Kidney (tissue), 14 donors: ENCODE results near the gene ZNF865. TPM values are rescaled to one million over a fixed set of nuclear protein-coding genes. Genes with fewer than 3 reads are reported as not detected.

Experiments
- DNase-seq, 5 donors: peaks; one replicate each; pipeline ENCODE4 v3.0.0-alpha.2; 2013 to 2020
- FAIRE-seq: peaks from 2 replicates; lab custom pipeline; 2012; peaks lifted over from hg19 to GRCh38; lab: Jason Lieb, UNC
- H3K27ac ChIP-seq, 2 donors: one replicate each; pipeline ENCODE4 v1.7.0; 2013; ENCODE audit warnings: low read depth in 2 of 2, low read length in 2 of 2, inconsistent platforms in 1 of 2
- H3K27me3 ChIP-seq: one replicate; pipeline ENCODE4 v1.7.1; 2013; ENCODE audit warnings: low read length, inconsistent platforms; ENCODE audit not compliant: control insufficient read depth, insufficient read depth
- H3K36me3 ChIP-seq, 3 donors: one replicate each; pipeline versions ENCODE4 v1.7.0 to v1.7.1; 2013; ENCODE audit warnings: low read length in 3 of 3, control low read depth in 1 of 3, inconsistent platforms in 1 of 3; ENCODE audit not compliant: insufficient read depth in 3 of 3, control insufficient read depth in 2 of 3
- H3K4me1 ChIP-seq, 3 donors: one replicate each; pipeline versions ENCODE4 v1.7.0 to v1.7.1; 2013; ENCODE audit warnings: low read length in 3 of 3, inconsistent platforms in 1 of 3, low read depth in 1 of 3; ENCODE audit not compliant: control insufficient read depth in 2 of 3, insufficient read depth in 2 of 3
- H3K4me3 ChIP-seq, 3 donors: one replicate each; pipeline versions ENCODE4 v1.7.0 to v1.8.1; 2013; ENCODE audit warnings: low read length in 3 of 3, control low read depth in 1 of 3, inconsistent platforms in 1 of 3
- H3K9ac ChIP-seq, 3 donors: one replicate each; pipeline versions ENCODE4 v1.7.0 to v1.7.1; 2013; ENCODE audit warnings: low read length in 3 of 3, control low read depth in 1 of 3, inconsistent platforms in 1 of 3
- H3K9me3 ChIP-seq, 3 donors: one replicate each; pipeline versions ENCODE4 v1.7.0 to v1.7.1; 2013; ENCODE audit warnings: low read length in 3 of 3, control low read depth in 1 of 3, inconsistent platforms in 1 of 3; ENCODE audit not compliant: control insufficient read depth in 2 of 3, insufficient read depth in 1 of 3
- CTCF ChIP-seq: IDR thresholded peaks from 3 replicates; pipeline ENCODE4 v1.5.1; 2012; ENCODE audit warnings: mild to moderate bottlenecking, moderate library complexity, borderline replicate concordance; ENCODE audit not compliant: insufficient read depth; ENCODE audit errors: extremely low read depth
- intact Hi-C: fragments of 100-400 bp; cut with DNase I; formaldehyde crosslinking; loops from one replicate; pipeline ENCODE4 v1.11.1; 2022
- polyA plus RNA-seq: library from polyadenylated mRNA; stranded (reverse); fragments of 350-450 nt; fragmentation: Illumina TruSeq; extraction: RNeasy Lipid Tissue Mini Kit (QIAGEN cat#74804); gene quantifications from one replicate; pipeline ENCODE4 v1.2.3, GENCODE V29; 2014; ENCODE audit warnings: low read depth, low replicate concordance; ENCODE audit not compliant: insufficient read depth
- total RNA-seq: library from RNA; stranded (reverse); fragmentation: NEBNext Ultra II Directional; extraction: Animal tissue kit (Norgen Biotek cat#: 25700); gene quantifications from one replicate; pipeline ENCODE4 v1.2.1, GENCODE V29; 2021
- donor health status: control.
- donor health status: control.
- donor health status: control.
- donor health status: control.
- donor health status: control.
- donor health status: DM: yes; HTN: yes; CAD: no.
- donor health status: Normal renal cell carcinoma (clear cell type).

Gene ZNF865
- total and polyA plus RNA-seq, 2 donors from 2014 or later, result 5.8 to 17.4 TPM

- peaks cover 0 to 2% (median 0%) of the 10 kb centered on the region in 3 donors for H3K36me3 ChIP-seq
- no peak for TF ChIP-seq CTCF
- DNase-seq (no peak), FAIRE-seq (no peak)
- no peak overlapping the region for H3K9ac ChIP-seq
- H3K9me3 ChIP-seq, result no peaks in the 10 kb centered on the region
- no peaks in the 10 kb centered on the region for H3K4me1 ChIP-seq
- no peaks in the 10 kb centered on the region for H3K27me3 ChIP-seq
- intact Hi-C loops, result loop anchor here (10.0 kb wide), 1 partner anchor 351 kb away; no protein-coding TSS in a partner anchor
- H3K4me3 ChIP-seq, result no peak overlapping the region
- no peak overlapping the region for H3K27ac ChIP-seq
These were observed 10.3 kb downstream of the ZNF865 start for GRCh38 chr19:55615543-55616394.

GRCh38 chr19:55616395-55616875 is 11.0 kb downstream of the ZNF865 start:
- H3K9me3 ChIP-seq, result no peaks in the 10 kb centered on the region
- no peak overlapping the region for H3K9ac ChIP-seq
- DNase-seq (no peak), FAIRE-seq (no peak)
- H3K4me1 ChIP-seq, result no peaks in the 10 kb centered on the region
- no peak for TF ChIP-seq CTCF
- H3K4me3 ChIP-seq, result no peak overlapping the region
- peaks cover 0 to 6% (median 0%) of the 10 kb centered on the region in 3 donors for H3K36me3 ChIP-seq
- H3K27me3 ChIP-seq, result no peaks in the 10 kb centered on the region
- H3K27ac ChIP-seq, result no peak overlapping the region
- intact Hi-C loops, result loop anchor here (10.0 kb wide), 1 partner anchor 352 kb away; no protein-coding TSS in a partner anchor

GRCh38 chr19:55617426-55617825 is 12.0 kb downstream of the ZNF865 start:
- Histone ChIP-seq H3K27me3 (no peaks in the 10 kb centered on the region), H3K27ac (no peak overlapping the region), H3K9ac (no peak overlapping the region), H3K4me3 (no peak overlapping the region), H3K36me3 (peaks cover 0 to 6% (median 0%) of the 10 kb centered on the region in 3 donors), H3K4me1 (no peaks in the 10 kb centered on the region), H3K9me3 (no peaks in the 10 kb centered on the region)
- no peak for FAIRE-seq
- no peak for DNase-seq
- no peak for TF ChIP-seq CTCF
- intact Hi-C loops, result loop anchor here (10.0 kb wide), 1 partner anchor 353 kb away; no protein-coding TSS in a partner anchor
